ENCODE results near the gene CYP2E1.
"Not testable (repeated sequence)": the region's sequence is repeated elsewhere in the genome, so short reads cannot be mapped to it uniquely, and the experiment has no call there.

Gene CYP2E1

DNA sequence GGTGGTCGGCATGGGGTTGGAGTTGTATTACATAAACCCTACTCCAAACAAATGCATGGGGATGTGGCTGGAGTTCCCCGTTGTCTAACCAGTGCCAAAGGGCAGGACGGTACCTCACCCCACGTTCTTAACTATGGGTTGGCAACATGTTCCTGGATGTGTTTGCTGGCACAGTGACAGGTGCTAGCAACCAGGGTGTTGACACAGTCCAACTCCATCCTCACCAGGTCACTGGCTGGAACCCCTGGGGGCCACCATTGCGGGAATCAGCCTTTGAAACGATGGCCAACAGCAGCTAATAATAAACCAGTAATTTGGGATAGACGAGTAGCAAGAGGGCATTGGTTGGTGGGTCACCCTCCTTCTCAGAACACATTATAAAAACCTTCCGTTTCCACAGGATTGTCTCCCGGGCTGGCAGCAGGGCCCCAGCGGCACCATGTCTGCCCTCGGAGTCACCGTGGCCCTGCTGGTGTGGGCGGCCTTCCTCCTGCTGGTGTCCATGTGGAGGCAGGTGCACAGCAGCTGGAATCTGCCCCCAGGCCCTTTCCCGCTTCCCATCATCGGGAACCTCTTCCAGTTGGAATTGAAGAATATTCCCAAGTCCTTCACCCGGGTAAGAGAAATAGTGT, at the start of gene CYP2E1:
TSS of gene CYP2E1 (plus strand) at position 407 of the 632 bp plus-strand sequence. CDS start at position 440, 33 bp downstream.
- Histone ChIP-seq H3K9ac (ENCODE audit: low read length) (no peak within 1 kb of the TSS), H3K27me3 (ENCODE audit: control insufficient read depth, insufficient read depth, low read length) (no peaks in the 10 kb centered on the region), H3K4me3 (ENCODE audit: low read length) (no peak within 1 kb of the TSS), H3K27ac (ENCODE audit: low read length) (no peak within 1 kb of the TSS), H3K4me1 (ENCODE audit: control insufficient read depth, low read depth, low read length) (no peaks in the 10 kb centered on the region), H3K9me3 (ENCODE audit: control insufficient read depth, low read depth, low read length) (peaks cover 49% of the 10 kb centered on the region), H3K36me3 (ENCODE audit: control insufficient read depth, low read depth, low read length) (no peaks in the 10 kb centered on the region)

DNA sequence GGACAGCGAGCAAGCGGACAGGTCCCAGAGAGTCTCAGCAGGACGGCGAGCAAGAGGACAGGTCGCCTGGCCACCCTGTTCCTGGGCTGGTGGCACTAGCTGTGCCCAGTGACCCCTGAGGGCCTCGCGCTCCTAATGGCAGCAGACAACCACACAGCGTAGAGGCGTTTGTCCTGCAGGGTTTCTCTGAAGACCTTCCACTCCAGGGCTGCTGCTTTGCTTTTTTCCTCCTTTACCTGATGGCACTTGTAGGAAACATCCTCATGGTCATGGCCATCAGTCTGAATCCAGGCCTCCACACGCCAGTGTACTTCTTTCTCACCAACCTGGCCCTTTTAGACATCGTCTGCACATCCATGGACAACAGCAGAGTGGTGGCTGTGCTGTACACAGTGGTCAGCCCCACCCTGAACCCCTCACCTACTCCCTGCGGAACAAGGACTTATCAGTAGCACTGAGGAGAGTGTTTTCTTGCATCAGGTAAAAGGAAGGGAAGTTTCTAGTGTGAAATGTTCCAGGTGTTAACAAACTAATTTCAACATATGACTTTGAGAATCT, 46.0 kb upstream of the CYP2E1 start:
- Histone ChIP-seq H3K4me3 (ENCODE audit: low read length) (no peak overlapping the region), H3K4me1 (ENCODE audit: control insufficient read depth, low read depth, low read length) (no peaks in the 10 kb centered on the region), H3K9me3 (ENCODE audit: control insufficient read depth, low read depth, low read length) (peaks cover 32% of the 10 kb centered on the region), H3K9ac (ENCODE audit: low read length) (no peak overlapping the region), H3K36me3 (ENCODE audit: control insufficient read depth, low read depth, low read length) (no peaks in the 10 kb centered on the region), H3K27me3 (ENCODE audit: control insufficient read depth, insufficient read depth, low read length) (no peaks in the 10 kb centered on the region), H3K27ac (ENCODE audit: low read length) (no peak overlapping the region)

DNA sequence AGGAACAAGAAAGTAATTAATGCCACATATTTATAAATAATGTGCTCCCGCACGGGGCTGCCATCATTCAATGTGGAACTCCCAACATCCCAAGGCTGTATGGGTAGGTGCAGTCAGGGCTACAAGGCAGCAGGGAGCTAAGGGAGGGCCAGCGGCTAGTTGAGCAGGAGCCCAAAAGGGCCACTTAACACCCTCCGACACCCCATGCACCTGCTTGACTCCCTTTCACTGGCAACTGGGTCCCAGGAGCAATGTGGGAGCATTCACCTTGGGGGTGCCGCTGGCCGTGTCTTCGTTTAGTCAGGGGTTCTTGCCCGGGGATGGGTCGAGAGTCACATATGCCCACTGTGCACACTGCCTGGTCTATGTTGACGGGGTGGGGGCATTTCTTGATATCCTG, 45.5 kb upstream of the CYP2E1 start:
- H3K4me1 ChIP-seq (ENCODE audit: control insufficient read depth, low read depth, low read length), result no peaks in the 10 kb centered on the region
- H3K4me3 ChIP-seq (ENCODE audit: low read length), result no peak overlapping the region
- no peak overlapping the region for H3K9ac ChIP-seq (ENCODE audit: low read length)
- no peaks in the 10 kb centered on the region for H3K36me3 ChIP-seq (ENCODE audit: control insufficient read depth, low read depth, low read length)
- H3K9me3 ChIP-seq (ENCODE audit: control insufficient read depth, low read depth, low read length), result peaks cover 27% of the 10 kb centered on the region
- H3K27ac ChIP-seq (ENCODE audit: low read length), result no peak overlapping the region
- no peaks in the 10 kb centered on the region for H3K27me3 ChIP-seq (ENCODE audit: control insufficient read depth, insufficient read depth, low read length)

DNA sequence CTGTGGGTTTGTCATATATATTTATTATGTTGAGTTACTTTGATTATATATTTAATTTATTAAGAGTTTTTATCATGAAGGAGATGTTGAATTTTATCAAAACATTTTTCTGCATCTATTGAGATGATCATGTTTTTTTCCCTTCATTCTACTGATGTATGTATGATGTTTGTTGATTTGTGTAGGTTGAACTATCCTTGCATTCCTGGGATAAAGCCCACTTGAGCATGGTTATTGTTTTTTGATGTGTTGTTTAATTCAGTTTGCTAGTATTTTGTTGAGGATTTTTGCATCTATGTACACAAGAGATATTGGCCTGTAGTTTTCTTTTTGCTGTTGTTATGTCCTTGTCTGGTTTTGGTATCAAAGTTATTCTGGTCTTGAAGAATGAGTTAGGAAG, 42.3 kb upstream of the CYP2E1 start:
- Histone ChIP-seq H3K9ac (ENCODE audit: low read length) (no peak overlapping the region), H3K27me3 (ENCODE audit: control insufficient read depth, insufficient read depth, low read length) (no peaks in the 10 kb centered on the region), H3K27ac (ENCODE audit: low read length) (no peak overlapping the region), H3K4me3 (ENCODE audit: low read length) (no peak overlapping the region), H3K9me3 (ENCODE audit: control insufficient read depth, low read depth, low read length) (peaks cover 50% of the 10 kb centered on the region), H3K36me3 (ENCODE audit: control insufficient read depth, low read depth, low read length) (no peaks in the 10 kb centered on the region), H3K4me1 (ENCODE audit: control insufficient read depth, low read depth, low read length) (no peaks in the 10 kb centered on the region)

DNA sequence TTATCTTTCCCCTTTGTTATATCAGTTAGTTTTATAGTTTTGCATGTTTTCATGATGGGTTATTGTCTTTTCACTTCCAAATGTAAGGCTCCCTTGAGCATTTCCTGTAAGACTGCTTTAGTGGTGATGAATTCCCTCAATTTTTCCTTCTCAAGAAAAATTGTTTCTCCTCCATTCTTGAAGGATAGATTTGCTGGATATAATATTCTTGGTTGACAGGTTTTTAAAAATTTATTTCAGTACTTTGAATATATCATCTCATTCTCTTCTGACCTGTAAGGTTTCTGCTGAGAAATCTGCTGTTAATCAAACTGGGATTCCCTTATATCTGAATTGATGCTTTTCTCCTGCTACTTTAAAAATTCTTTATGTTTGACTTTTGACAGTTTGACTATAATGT, 40.1 kb upstream of the CYP2E1 start:
- Histone ChIP-seq H3K36me3 (ENCODE audit: control insufficient read depth, low read depth, low read length) (no peaks in the 10 kb centered on the region), H3K9ac (ENCODE audit: low read length) (no peak overlapping the region), H3K27ac (ENCODE audit: low read length) (no peak overlapping the region), H3K4me1 (ENCODE audit: control insufficient read depth, low read depth, low read length) (no peaks in the 10 kb centered on the region), H3K27me3 (ENCODE audit: control insufficient read depth, insufficient read depth, low read length) (no peaks in the 10 kb centered on the region), H3K4me3 (ENCODE audit: low read length) (no peak overlapping the region), H3K9me3 (ENCODE audit: control insufficient read depth, low read depth, low read length) (peaks cover 49% of the 10 kb centered on the region)

DNA sequence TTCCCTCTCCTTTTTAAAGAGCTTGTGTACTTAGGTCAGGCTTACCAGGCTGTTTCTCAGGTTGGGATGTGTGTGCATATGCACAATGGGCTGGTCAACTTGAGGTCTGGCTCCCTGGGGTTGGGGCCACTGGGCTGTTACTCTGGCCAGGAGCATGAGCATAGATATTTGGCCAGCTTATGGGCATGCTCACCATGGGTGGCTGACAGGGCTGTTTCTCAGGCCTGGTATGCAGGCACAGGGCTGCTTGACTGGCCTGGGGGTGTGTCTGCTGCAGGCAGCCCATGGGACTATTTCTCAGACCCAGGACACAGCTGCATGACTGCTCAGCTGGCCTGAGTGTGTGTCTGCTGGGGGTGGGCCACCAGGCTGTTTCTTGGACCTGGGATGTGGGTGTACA, 38.8 kb upstream of the CYP2E1 start:
- no peaks in the 10 kb centered on the region for H3K36me3 ChIP-seq (ENCODE audit: control insufficient read depth, low read depth, low read length)
- no peak overlapping the region for H3K4me3 ChIP-seq (ENCODE audit: low read length)
- no peak overlapping the region for H3K27ac ChIP-seq (ENCODE audit: low read length)
- no peaks in the 10 kb centered on the region for H3K27me3 ChIP-seq (ENCODE audit: control insufficient read depth, insufficient read depth, low read length)
- H3K9me3 ChIP-seq (ENCODE audit: control insufficient read depth, low read depth, low read length), result peaks cover 46% of the 10 kb centered on the region
- no peaks in the 10 kb centered on the region for H3K4me1 ChIP-seq (ENCODE audit: control insufficient read depth, low read depth, low read length)
- no peak overlapping the region for H3K9ac ChIP-seq (ENCODE audit: low read length)

DNA sequence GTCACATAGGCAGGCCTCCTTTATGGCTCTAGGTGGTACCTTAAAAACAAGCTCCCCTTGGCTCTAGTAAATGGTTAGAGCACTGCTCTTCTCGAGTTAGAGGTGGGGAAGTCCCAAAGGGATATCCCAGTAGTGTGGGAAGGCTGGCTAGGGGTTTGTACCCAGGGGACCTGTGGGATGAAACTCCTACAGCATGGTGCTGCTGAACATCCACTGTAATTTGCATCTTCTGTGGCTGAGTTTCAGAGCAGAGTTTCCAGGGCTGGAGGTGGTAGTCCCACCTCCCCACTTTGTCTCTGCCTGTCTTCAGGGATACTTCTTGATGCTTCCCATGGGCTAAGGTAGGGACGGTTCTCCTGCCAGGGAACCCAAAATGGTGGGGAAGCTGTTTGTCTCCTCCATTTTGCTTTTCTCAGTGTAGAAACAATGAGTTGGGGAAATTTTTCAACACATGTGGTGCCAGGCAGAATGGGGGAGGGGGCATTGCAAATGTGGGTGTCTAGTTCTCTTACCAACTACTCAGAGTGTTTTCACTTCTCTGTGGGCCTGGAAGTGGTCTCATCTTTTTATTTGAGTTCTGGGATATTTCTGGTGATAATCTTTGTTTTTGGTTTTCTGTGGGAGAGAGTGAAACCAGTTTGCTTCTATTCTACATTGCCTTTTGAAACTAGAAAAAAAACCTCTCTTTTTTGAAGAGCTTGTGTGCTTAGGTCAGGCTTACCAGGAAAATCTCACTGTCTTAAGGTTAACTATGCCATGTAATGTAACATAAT, 37.2 kb upstream of the CYP2E1 start:
- no peak overlapping the region for H3K27ac ChIP-seq (ENCODE audit: low read length)
- H3K9me3 ChIP-seq (ENCODE audit: control insufficient read depth, low read depth, low read length), result peaks cover 47% of the 10 kb centered on the region
- no peaks in the 10 kb centered on the region for H3K27me3 ChIP-seq (ENCODE audit: control insufficient read depth, insufficient read depth, low read length)
- no peak overlapping the region for H3K9ac ChIP-seq (ENCODE audit: low read length)
- H3K36me3 ChIP-seq (ENCODE audit: control insufficient read depth, low read depth, low read length), result no peaks in the 10 kb centered on the region
- H3K4me1 ChIP-seq (ENCODE audit: control insufficient read depth, low read depth, low read length), result no peaks in the 10 kb centered on the region
- H3K4me3 ChIP-seq (ENCODE audit: low read length), result no peak overlapping the region

DNA sequence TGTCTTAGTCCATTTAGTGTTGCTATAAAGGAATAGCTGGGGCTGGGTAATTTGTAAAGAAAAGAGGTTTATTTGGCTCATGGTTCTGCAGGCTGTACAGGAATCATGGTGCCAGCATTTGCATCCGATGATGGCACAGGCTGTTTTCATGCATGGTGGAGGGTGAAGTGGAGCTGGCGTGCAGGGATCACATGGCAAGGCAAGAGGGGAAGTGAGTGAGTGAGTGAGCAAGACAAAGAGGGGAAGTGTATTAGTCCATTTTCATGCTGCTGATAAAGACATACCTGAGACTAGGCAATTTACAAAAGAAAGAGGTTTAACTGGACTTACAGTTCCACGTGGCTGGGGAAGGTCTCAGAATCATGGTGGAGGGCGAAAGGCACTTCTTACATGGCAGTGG, 33.6 kb upstream of the CYP2E1 start:
- H3K9me3 ChIP-seq (ENCODE audit: control insufficient read depth, low read depth, low read length), result peaks cover 42% of the 10 kb centered on the region
- not testable (repeated sequence) for H3K27ac ChIP-seq (ENCODE audit: low read length); H3K36me3 ChIP-seq (ENCODE audit: control insufficient read depth, low read depth, low read length); H3K4me1 ChIP-seq (ENCODE audit: control insufficient read depth, low read depth, low read length); H3K27me3 ChIP-seq (ENCODE audit: control insufficient read depth, insufficient read depth, low read length); H3K4me3 ChIP-seq (ENCODE audit: low read length); H3K9ac ChIP-seq (ENCODE audit: low read length)

DNA sequence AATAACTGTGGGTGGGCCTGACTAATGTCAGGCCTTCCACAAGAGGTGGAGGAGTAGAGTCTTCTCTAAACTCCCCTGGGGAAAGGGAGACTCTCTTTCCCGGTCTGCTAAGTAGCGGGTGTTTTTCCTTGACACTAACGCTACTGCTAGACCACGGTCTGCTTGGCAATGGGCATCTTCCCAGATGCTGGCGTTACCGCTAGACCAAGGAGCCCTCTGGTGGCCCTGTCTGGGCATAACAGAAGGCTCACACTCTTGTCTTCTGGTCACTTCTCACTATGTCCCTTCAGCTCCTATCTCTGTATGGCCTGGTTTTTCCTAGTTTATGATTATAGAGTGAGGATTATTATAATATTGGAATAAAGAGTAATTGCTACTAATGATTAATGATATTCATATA, 29.8 kb upstream of the CYP2E1 start:
- not testable (repeated sequence) for H3K4me3 ChIP-seq (ENCODE audit: low read length); H3K36me3 ChIP-seq (ENCODE audit: control insufficient read depth, low read depth, low read length)

DNA sequence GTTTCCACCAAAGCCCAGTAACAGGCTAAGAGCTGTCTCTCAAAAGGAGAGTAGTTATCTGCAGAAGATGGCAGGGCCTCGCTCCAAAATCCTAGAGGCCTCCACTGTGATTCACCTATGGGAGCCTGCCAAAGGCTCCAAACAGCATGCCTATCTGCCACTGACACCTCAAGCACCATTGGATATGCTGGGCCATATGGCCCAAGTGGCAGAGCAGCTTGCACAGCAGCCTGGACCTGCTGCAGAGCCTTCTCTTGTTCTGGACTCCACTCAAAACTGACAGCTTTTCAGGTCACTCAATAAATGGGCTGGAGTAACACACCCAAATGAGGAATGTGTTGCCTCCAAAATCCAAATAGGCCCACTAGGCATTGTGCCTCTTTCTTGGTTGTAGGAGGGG, 28.0 kb upstream of the CYP2E1 start:
- not testable (repeated sequence) for H3K36me3 ChIP-seq (ENCODE audit: control insufficient read depth, low read depth, low read length); H3K9ac ChIP-seq (ENCODE audit: low read length); H3K4me3 ChIP-seq (ENCODE audit: low read length); H3K4me1 ChIP-seq (ENCODE audit: control insufficient read depth, low read depth, low read length); H3K27me3 ChIP-seq (ENCODE audit: control insufficient read depth, insufficient read depth, low read length); H3K27ac ChIP-seq (ENCODE audit: low read length)
- H3K9me3 ChIP-seq (ENCODE audit: control insufficient read depth, low read depth, low read length), result peaks cover 16% of the 10 kb centered on the region

More for the DNA sequence above, 29.8 kb upstream of the CYP2E1 start:
- not testable (repeated sequence) for H3K27ac ChIP-seq (ENCODE audit: low read length); H3K4me1 ChIP-seq (ENCODE audit: control insufficient read depth, low read depth, low read length); H3K27me3 ChIP-seq (ENCODE audit: control insufficient read depth, insufficient read depth, low read length); H3K9ac ChIP-seq (ENCODE audit: low read length)
- peaks cover 25% of the 10 kb centered on the region for H3K9me3 ChIP-seq (ENCODE audit: control insufficient read depth, low read depth, low read length)

DNA sequence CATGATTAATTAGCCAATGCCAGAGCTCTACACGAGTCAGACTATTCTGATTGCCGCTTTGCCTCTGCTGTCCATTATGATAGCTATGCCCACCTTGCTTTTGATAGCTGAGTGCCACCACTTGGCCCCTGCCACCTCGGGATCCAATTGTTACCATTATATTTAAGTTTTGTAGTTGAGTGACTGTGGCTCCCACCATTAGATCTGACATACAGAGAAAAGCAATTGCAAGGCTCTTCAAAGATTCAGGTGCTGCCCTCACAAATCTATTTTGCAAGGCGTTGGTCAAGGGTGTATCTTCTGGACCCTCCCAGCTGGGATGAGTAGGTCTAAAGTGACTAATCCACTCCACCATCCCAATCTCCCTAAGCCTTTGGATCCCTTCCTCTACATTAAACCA, 26.3 kb upstream of the CYP2E1 start:
- peaks cover 12% of the 10 kb centered on the region for H3K9me3 ChIP-seq (ENCODE audit: control insufficient read depth, low read depth, low read length)
- not testable (repeated sequence) for H3K4me3 ChIP-seq (ENCODE audit: low read length)

DNA sequence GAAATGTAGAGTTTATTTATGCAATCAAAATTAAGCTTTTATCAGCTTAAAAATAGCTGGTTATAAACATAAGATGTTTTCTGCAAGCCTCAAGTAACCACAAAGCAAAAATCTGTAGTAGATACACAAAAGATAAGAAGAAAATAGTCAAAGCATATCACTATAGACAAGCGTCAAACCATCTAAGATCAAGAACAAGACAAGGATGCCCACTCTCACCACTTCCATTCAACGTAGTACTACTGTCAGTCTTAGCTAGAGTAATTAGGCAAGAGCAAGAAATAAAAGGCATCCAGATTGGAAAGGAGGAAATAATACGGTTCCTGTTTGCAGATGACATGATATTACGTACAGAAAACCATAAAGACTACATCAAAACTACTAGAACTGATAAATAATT, 17.5 kb upstream of the CYP2E1 start:
- H3K4me1 ChIP-seq (ENCODE audit: control insufficient read depth, low read depth, low read length), result no peaks in the 10 kb centered on the region
- no peaks in the 10 kb centered on the region for H3K36me3 ChIP-seq (ENCODE audit: control insufficient read depth, low read depth, low read length)
- no peaks in the 10 kb centered on the region for H3K27me3 ChIP-seq (ENCODE audit: control insufficient read depth, insufficient read depth, low read length)
- no peak overlapping the region for H3K27ac ChIP-seq (ENCODE audit: low read length)
- no peak overlapping the region for H3K4me3 ChIP-seq (ENCODE audit: low read length)
- H3K9me3 ChIP-seq (ENCODE audit: control insufficient read depth, low read depth, low read length), result peaks cover 49% of the 10 kb centered on the region
- no peak overlapping the region for H3K9ac ChIP-seq (ENCODE audit: low read length)

More for the DNA sequence above, 26.3 kb upstream of the CYP2E1 start:
- not testable (repeated sequence) for H3K4me1 ChIP-seq (ENCODE audit: control insufficient read depth, low read depth, low read length); H3K27me3 ChIP-seq (ENCODE audit: control insufficient read depth, insufficient read depth, low read length); H3K9ac ChIP-seq (ENCODE audit: low read length); H3K27ac ChIP-seq (ENCODE audit: low read length); H3K36me3 ChIP-seq (ENCODE audit: control insufficient read depth, low read depth, low read length)

Data from iPS-18a (cell line).